Measurements from ENCODE around the gene USP32. TPM values are rescaled to one million over a fixed set of nuclear protein-coding genes. Genes with fewer than 3 reads are reported as not detected.
A peak's percentile ranks its signal among the peaks of the same experiment; 100 is the strongest.

The USP32 gene
- total RNA-seq, 2 experiments from 2014 or later = 32.3 to 33.1 TPM

GRCh38 chr17:60311936-60312335, 80.0 kb downstream of the USP32 start:
- Mint-ChIP-seq H3K4me1 (peaks cover 12% of the 10 kb centered on the region), H3K27me3 (no peaks in the 10 kb centered on the region), H3K9me3 (ENCODE audit: low read depth) (peaks cover 2% of the 10 kb centered on the region), H3K27ac (no peak overlapping the region), H3K4me3 (no peak overlapping the region), H3K36me3 (ENCODE audit: low read depth) (peaks cover 18% of the 10 kb centered on the region)
- POLR2A ChIA-PET = no interaction called here
- intact Hi-C loops (cut with DNase I, micrococcal nuclease) = loop anchor here in 1 of 2 experiments (10.0 kb wide), 1 partner anchor 57 kb away; no protein-coding TSS in a partner anchor
- ATAC-seq (no peak), DNase-seq (no peak)
- CTCF ChIA-PET = no interaction called here

GRCh38 chr17:60311186-60311585, 80.7 kb downstream of the USP32 start:
- CTCF ChIA-PET = interaction anchor here (0.6 kb wide), 1 partner anchor 1102 kb away, joined by 3 read pairs; no protein-coding TSS in a partner anchor
- no peak for DNase-seq
- intact Hi-C loops (cut with DNase I, micrococcal nuclease) = loop anchor here in 1 of 2 experiments (10.0 kb wide), 1 partner anchor 56 kb away; no protein-coding TSS in a partner anchor

GRCh38 chr17:60305141-60305540, 86.8 kb downstream of the USP32 start:
- peak; percentile 94 for ATAC-seq
- Mint-ChIP-seq H3K36me3 (ENCODE audit: low read depth) (peaks cover 7% of the 10 kb centered on the region), H3K4me3 (peak overlapping the region; percentile 9), H3K27ac (peak overlapping the region; percentile 48), H3K27me3 (no peaks in the 10 kb centered on the region), H3K4me1 (peaks cover 22% of the 10 kb centered on the region), H3K9me3 (ENCODE audit: low read depth) (no peaks in the 10 kb centered on the region)
- DNase-seq = peak; percentile 23
- CTCF ChIA-PET = interaction anchor here (0.7 to 1.0 kb wide), 2 partner anchors 275 to 686 kb away, joined by 3 read pairs; partner anchors contain the start of gene CLTC
- intact Hi-C loops (cut with DNase I, micrococcal nuclease) = no loop called here
- POLR2A ChIA-PET = interaction anchor here (0.6 kb wide), 2 partner anchors 41 to 1302 kb away, joined by 3 to 4 read pairs; no protein-coding TSS in a partner anchor

More at GRCh38 chr17:60311186-60311585, 80.7 kb downstream of the USP32 start:
- Mint-ChIP-seq H3K4me1 (peaks cover 12% of the 10 kb centered on the region), H3K27ac (no peak overlapping the region), H3K27me3 (no peaks in the 10 kb centered on the region), H3K9me3 (ENCODE audit: low read depth) (peaks cover 2% of the 10 kb centered on the region), H3K36me3 (ENCODE audit: low read depth) (peaks cover 16% of the 10 kb centered on the region), H3K4me3 (no peak overlapping the region)
- ATAC-seq = no peak
- POLR2A ChIA-PET = no interaction called here

- Mint-ChIP-seq H3K9me3 (ENCODE audit: low read depth) (no peaks in the 10 kb centered on the region), H3K27ac (no peak overlapping the region), H3K4me3 (no peak overlapping the region), H3K27me3 (no peaks in the 10 kb centered on the region), H3K4me1 (peaks cover 22% of the 10 kb centered on the region), H3K36me3 (ENCODE audit: low read depth) (peaks cover 7% of the 10 kb centered on the region)
- ChIA-PET CTCF (interaction anchor here (1.0 kb wide), 1 partner anchor 276 kb away, joined by 3 read pairs; no protein-coding TSS in a partner anchor), POLR2A (interaction anchor here (0.6 kb wide), 2 partner anchors 40 to 1301 kb away, joined by 3 to 4 read pairs; no protein-coding TSS in a partner anchor)
- no peak for ATAC-seq
- intact Hi-C loops (cut with DNase I, micrococcal nuclease) = no loop called here
- DNase-seq = no peak
These were observed 87.4 kb downstream of the USP32 start for GRCh38 chr17:60304502-60304901.

- no peak for ATAC-seq
- no peak overlapping the region for H3K27ac Mint-ChIP-seq
- H3K9me3 Mint-ChIP-seq (ENCODE audit: low read depth) = no peaks in the 10 kb centered on the region
- H3K4me1 Mint-ChIP-seq = peaks cover 22% of the 10 kb centered on the region
- H3K36me3 Mint-ChIP-seq (ENCODE audit: low read depth) = peaks cover 4% of the 10 kb centered on the region
- no peak overlapping the region for H3K4me3 Mint-ChIP-seq
- POLR2A ChIA-PET = no interaction called here
- H3K27me3 Mint-ChIP-seq = no peaks in the 10 kb centered on the region
- no peak for DNase-seq
- CTCF ChIA-PET = interaction anchor here (0.6 kb wide), 1 partner anchor 117 kb away, joined by 3 read pairs; no protein-coding TSS in a partner anchor
- intact Hi-C loops (cut with DNase I, micrococcal nuclease) = no loop called here
These were observed 88.4 kb downstream of the USP32 start for GRCh38 chr17:60303406-60304099.

GRCh38 chr17:60301649-60302048, 90.3 kb downstream of the USP32 start:
- no peak for ATAC-seq
- POLR2A ChIA-PET = no interaction called here
- no peaks in the 10 kb centered on the region for H3K27me3 Mint-ChIP-seq

GRCh38 chr17:60300949-60301348, 91.0 kb downstream of the USP32 start:
- peaks cover 2% of the 10 kb centered on the region for H3K36me3 Mint-ChIP-seq (ENCODE audit: low read depth)
- ChIA-PET CTCF (interaction anchor here (1.0 kb wide), 1 partner anchor 16 kb away, joined by 3 read pairs; no protein-coding TSS in a partner anchor), POLR2A (no interaction called here)

More at GRCh38 chr17:60301649-60302048, 90.3 kb downstream of the USP32 start:
- H3K4me3 Mint-ChIP-seq = no peak overlapping the region
- no peak overlapping the region for H3K27ac Mint-ChIP-seq
- no peaks in the 10 kb centered on the region for H3K9me3 Mint-ChIP-seq (ENCODE audit: low read depth)
- CTCF ChIA-PET = no interaction called here
- no peak for DNase-seq
- intact Hi-C loops (cut with DNase I, micrococcal nuclease) = no loop called here
- H3K36me3 Mint-ChIP-seq (ENCODE audit: low read depth) = peaks cover 2% of the 10 kb centered on the region
- H3K4me1 Mint-ChIP-seq = peaks cover 22% of the 10 kb centered on the region

GRCh38 chr17:60300011-60300410, 91.9 kb downstream of the USP32 start:
- intact Hi-C loops (cut with DNase I, micrococcal nuclease) = no loop called here
- ChIA-PET POLR2A (no interaction called here), CTCF (no interaction called here)
- Mint-ChIP-seq H3K4me3 (no peak overlapping the region), H3K36me3 (ENCODE audit: low read depth) (peaks cover 2% of the 10 kb centered on the region), H3K27me3 (no peaks in the 10 kb centered on the region), H3K4me1 (peaks cover 13% of the 10 kb centered on the region), H3K27ac (no peak overlapping the region), H3K9me3 (ENCODE audit: low read depth) (no peaks in the 10 kb centered on the region)
- ATAC-seq (no peak), DNase-seq (no peak)

More at GRCh38 chr17:60300949-60301348, 91.0 kb downstream of the USP32 start:
- Mint-ChIP-seq H3K4me1 (peaks cover 22% of the 10 kb centered on the region), H3K4me3 (no peak overlapping the region), H3K9me3 (ENCODE audit: low read depth) (no peaks in the 10 kb centered on the region), H3K27ac (no peak overlapping the region), H3K27me3 (no peaks in the 10 kb centered on the region)
- intact Hi-C loops (cut with DNase I, micrococcal nuclease) = no loop called here
- DNase-seq (no peak), ATAC-seq (no peak)

- no peaks in the 10 kb centered on the region for H3K9me3 Mint-ChIP-seq (ENCODE audit: low read depth)
- POLR2A ChIA-PET = no interaction called here
- CTCF ChIA-PET = no interaction called here
- intact Hi-C loops (cut with DNase I, micrococcal nuclease) = no loop called here
- DNase-seq (no peak), ATAC-seq (no peak)
- no peak overlapping the region for H3K27ac Mint-ChIP-seq
- no peaks in the 10 kb centered on the region for H3K27me3 Mint-ChIP-seq
- peaks cover 3% of the 10 kb centered on the region for H3K36me3 Mint-ChIP-seq (ENCODE audit: low read depth)
- no peak overlapping the region for H3K4me3 Mint-ChIP-seq
- no peaks in the 10 kb centered on the region for H3K4me1 Mint-ChIP-seq
These were observed 94.1 kb downstream of the USP32 start for GRCh38 chr17:60297760-60298401.

- no peak for ATAC-seq
- Mint-ChIP-seq H3K27ac (no peak overlapping the region), H3K4me1 (no peaks in the 10 kb centered on the region), H3K36me3 (ENCODE audit: low read depth) (peaks cover 3% of the 10 kb centered on the region), H3K9me3 (ENCODE audit: low read depth) (no peaks in the 10 kb centered on the region), H3K27me3 (no peaks in the 10 kb centered on the region), H3K4me3 (no peak overlapping the region)
- intact Hi-C loops (cut with DNase I, micrococcal nuclease) = no loop called here
- CTCF ChIA-PET = interaction anchor here (0.6 to 0.7 kb wide), 2 partner anchors 39 to 69 kb away, joined by 3 read pairs; no protein-coding TSS in a partner anchor
- no peak for DNase-seq
- POLR2A ChIA-PET = no interaction called here
These were observed 95.8 kb downstream of the USP32 start for GRCh38 chr17:60296177-60296576.

- Mint-ChIP-seq H3K27me3 (no peaks in the 10 kb centered on the region), H3K9me3 (ENCODE audit: low read depth) (no peaks in the 10 kb centered on the region), H3K4me1 (no peaks in the 10 kb centered on the region), H3K27ac (no peak overlapping the region), H3K36me3 (ENCODE audit: low read depth) (peaks cover 2% of the 10 kb centered on the region), H3K4me3 (no peak overlapping the region)
- intact Hi-C loops (cut with DNase I, micrococcal nuclease) = no loop called here
- CTCF ChIA-PET = interaction anchor here (1.0 kb wide), 1 partner anchor 18 kb away, joined by 3 read pairs; no protein-coding TSS in a partner anchor
- DNase-seq (no peak), ATAC-seq (no peak)
- POLR2A ChIA-PET = no interaction called here
These were observed 98.2 kb downstream of the USP32 start for GRCh38 chr17:60293580-60294335.

All from activated CD4-positive, alpha-beta T cell treated with anti-CD3 and anti-CD28 coated beads for 36 hours (primary cell).